ENCODE results near the gene PPP3R1.
A peak's percentile ranks its signal among the peaks of the same experiment; 100 is the strongest.

The PPP3R1 gene

GRCh38 chr2:68248806-68249205 is 3.5 kb downstream of the PPP3R1 start:
- no peak overlapping the region for H4K12ac ChIP-seq (ENCODE audit: low read depth, low read length)

GRCh38 chr2:68248361-68248760 is 4.0 kb downstream of the PPP3R1 start:
- Histone ChIP-seq H3K18ac (ENCODE audit: low read length) (no peak overlapping the region), H3K9ac (ENCODE audit: low read length) (no peak overlapping the region), H4K12ac (ENCODE audit: low read depth, low read length) (no peak overlapping the region), H3K4me1 (ENCODE audit: control insufficient read depth in 1 of 2, insufficient read depth in 2 of 2, low read length in 2 of 2) (peaks cover 3 to 5% of the 10 kb centered on the region in 2 experiments), H3K4me2 (ENCODE audit: low read length) (no peak overlapping the region), H2AK5ac (ENCODE audit: low read length) (no peak overlapping the region), H4K8ac (ENCODE audit: low read depth, low read length) (no peak overlapping the region), H2AFZ (ENCODE audit: insufficient read depth, low read length, poor library complexity) (no peak overlapping the region), H2BK12ac (ENCODE audit: low read length) (no peak overlapping the region), H3K23ac (ENCODE audit: low read length) (no peak overlapping the region), H3K14ac (ENCODE audit: low read length) (no peak overlapping the region), H3K79me2 (ENCODE audit: control insufficient read depth, insufficient read depth, low read length, poor library complexity) (peaks cover 27% of the 10 kb centered on the region), H2BK5ac (ENCODE audit: low read depth, low read length, poor library complexity) (no peak overlapping the region), H4K91ac (ENCODE audit: low read depth, low read length) (no peak overlapping the region), H3K36me3 (ENCODE audit: control insufficient read depth in 1 of 2, insufficient read depth in 2 of 2, low read length in 2 of 2) (peaks cover 2 to 3% of the 10 kb centered on the region in 2 experiments), H3K27ac (ENCODE audit: low read depth, low read length) (no peak overlapping the region), H3K79me1 (ENCODE audit: low read length) (peaks cover 15% of the 10 kb centered on the region), H3K4me3 (ENCODE audit: low read depth, low read length) (no peak overlapping the region), H3K4ac (ENCODE audit: low read depth, low read length) (peak overlapping the region; percentile 92), H2BK120ac (ENCODE audit: insufficient read depth, low read length, poor library complexity) (no peak overlapping the region), H3K9me3 (ENCODE audit: insufficient read depth, low read depth, low read length) (peaks cover 2% of the 10 kb centered on the region), H3K27me3 (ENCODE audit: insufficient read depth, low read length) (no peaks in the 10 kb centered on the region)
- no CpG with 5 or more reads among the region's 3 CpGs for WGBS (ENCODE audit: extremely low coverage, insufficient coverage, insufficient read length)
- no peak for DNase-seq

More at GRCh38 chr2:68248806-68249205, 3.5 kb downstream of the PPP3R1 start:
- Histone ChIP-seq H2AK5ac (ENCODE audit: low read length) (no peak overlapping the region), H3K14ac (ENCODE audit: low read length) (no peak overlapping the region), H3K4me2 (ENCODE audit: low read length) (no peak overlapping the region), H3K79me1 (ENCODE audit: low read length) (peaks cover 15% of the 10 kb centered on the region), H3K79me2 (ENCODE audit: control insufficient read depth, insufficient read depth, low read length, poor library complexity) (peaks cover 27% of the 10 kb centered on the region), H3K4me3 (ENCODE audit: low read depth, low read length) (no peak overlapping the region), H4K91ac (ENCODE audit: low read depth, low read length) (no peak overlapping the region), H3K4me1 (ENCODE audit: control insufficient read depth in 1 of 2, insufficient read depth in 2 of 2, low read length in 2 of 2) (peaks cover 3 to 5% of the 10 kb centered on the region in 2 experiments), H2BK5ac (ENCODE audit: low read depth, low read length, poor library complexity) (no peak overlapping the region), H4K8ac (ENCODE audit: low read depth, low read length) (no peak overlapping the region), H3K27me3 (ENCODE audit: insufficient read depth, low read length) (no peaks in the 10 kb centered on the region), H3K27ac (ENCODE audit: low read depth, low read length) (no peak overlapping the region), H2BK120ac (ENCODE audit: insufficient read depth, low read length, poor library complexity) (no peak overlapping the region), H3K18ac (ENCODE audit: low read length) (no peak overlapping the region), H2AFZ (ENCODE audit: insufficient read depth, low read length, poor library complexity) (no peak overlapping the region), H3K23ac (ENCODE audit: low read length) (no peak overlapping the region), H2BK12ac (ENCODE audit: low read length) (no peak overlapping the region), H3K9ac (ENCODE audit: low read length) (no peak overlapping the region), H3K4ac (ENCODE audit: low read depth, low read length) (peak overlapping the region; percentile 92), H3K36me3 (ENCODE audit: control insufficient read depth in 1 of 2, insufficient read depth in 2 of 2, low read length in 2 of 2) (peaks cover 2 to 3% of the 10 kb centered on the region in 2 experiments), H3K9me3 (ENCODE audit: insufficient read depth, low read depth, low read length) (peaks cover 2% of the 10 kb centered on the region)
- no peak for DNase-seq
- WGBS (ENCODE audit: extremely low coverage, insufficient coverage, insufficient read length): no CpG with 5 or more reads among the region's 2 CpGs

GRCh38 chr2:68246396-68246795 is 5.9 kb downstream of the PPP3R1 start:
- no peak overlapping the region for H2BK120ac ChIP-seq (ENCODE audit: insufficient read depth, low read length, poor library complexity)

GRCh38 chr2:68245672-68246071 is 6.7 kb downstream of the PPP3R1 start:
- H3K36me3 ChIP-seq (ENCODE audit: control insufficient read depth in 1 of 2, insufficient read depth in 2 of 2, low read length in 2 of 2): peaks cover 3 to 4% of the 10 kb centered on the region in 2 experiments
- no peak overlapping the region for H2BK12ac ChIP-seq (ENCODE audit: low read length)
- no peak overlapping the region for H3K23ac ChIP-seq (ENCODE audit: low read length)
- H3K9ac ChIP-seq (ENCODE audit: low read length): no peak overlapping the region
- H3K27ac ChIP-seq (ENCODE audit: low read depth, low read length): no peak overlapping the region
- peaks cover 3 to 5% of the 10 kb centered on the region in 2 experiments for H3K4me1 ChIP-seq (ENCODE audit: control insufficient read depth in 1 of 2, insufficient read depth in 2 of 2, low read length in 2 of 2)
- H3K27me3 ChIP-seq (ENCODE audit: insufficient read depth, low read length): no peaks in the 10 kb centered on the region
- H3K4me3 ChIP-seq (ENCODE audit: low read depth, low read length): no peak overlapping the region
- H3K4ac ChIP-seq (ENCODE audit: low read depth, low read length): no peak overlapping the region
- H3K79me1 ChIP-seq (ENCODE audit: low read length): no peaks in the 10 kb centered on the region
- no peak for DNase-seq
- no peak overlapping the region for H4K91ac ChIP-seq (ENCODE audit: low read depth, low read length)
- no peak overlapping the region for H2AFZ ChIP-seq (ENCODE audit: insufficient read depth, low read length, poor library complexity)
- H3K14ac ChIP-seq (ENCODE audit: low read length): no peak overlapping the region
- H2AK5ac ChIP-seq (ENCODE audit: low read length): no peak overlapping the region
- H2BK120ac ChIP-seq (ENCODE audit: insufficient read depth, low read length, poor library complexity): no peak overlapping the region
- H3K18ac ChIP-seq (ENCODE audit: low read length): no peak overlapping the region
- H3K79me2 ChIP-seq (ENCODE audit: control insufficient read depth, insufficient read depth, low read length, poor library complexity): peaks cover 21% of the 10 kb centered on the region
- H4K8ac ChIP-seq (ENCODE audit: low read depth, low read length): no peak overlapping the region
- no peak overlapping the region for H3K4me2 ChIP-seq (ENCODE audit: low read length)
- no peak overlapping the region for H2BK5ac ChIP-seq (ENCODE audit: low read depth, low read length, poor library complexity)
- H4K12ac ChIP-seq (ENCODE audit: low read depth, low read length): no peak overlapping the region
- H3K9me3 ChIP-seq (ENCODE audit: insufficient read depth, low read depth, low read length): no peaks in the 10 kb centered on the region

More at GRCh38 chr2:68246396-68246795, 5.9 kb downstream of the PPP3R1 start:
- no peak overlapping the region for H4K91ac ChIP-seq (ENCODE audit: low read depth, low read length)
- peak overlapping the region; percentile 97 for H3K4ac ChIP-seq (ENCODE audit: low read depth, low read length)
- H3K9me3 ChIP-seq (ENCODE audit: insufficient read depth, low read depth, low read length): no peaks in the 10 kb centered on the region
- no peak overlapping the region for H2BK5ac ChIP-seq (ENCODE audit: low read depth, low read length, poor library complexity)
- no peak overlapping the region for H2AK5ac ChIP-seq (ENCODE audit: low read length)
- H3K23ac ChIP-seq (ENCODE audit: low read length): no peak overlapping the region
- H3K4me3 ChIP-seq (ENCODE audit: low read depth, low read length): no peak overlapping the region
- H3K14ac ChIP-seq (ENCODE audit: low read length): no peak overlapping the region
- H3K4me2 ChIP-seq (ENCODE audit: low read length): no peak overlapping the region
- peaks cover 21% of the 10 kb centered on the region for H3K79me2 ChIP-seq (ENCODE audit: control insufficient read depth, insufficient read depth, low read length, poor library complexity)
- no peak overlapping the region for H4K8ac ChIP-seq (ENCODE audit: low read depth, low read length)
- peaks cover 2% of the 10 kb centered on the region for H3K79me1 ChIP-seq (ENCODE audit: low read length)
- no peak overlapping the region for H3K18ac ChIP-seq (ENCODE audit: low read length)
- H3K9ac ChIP-seq (ENCODE audit: low read length): no peak overlapping the region
- H3K27me3 ChIP-seq (ENCODE audit: insufficient read depth, low read length): no peaks in the 10 kb centered on the region
- no peak overlapping the region for H2AFZ ChIP-seq (ENCODE audit: insufficient read depth, low read length, poor library complexity)
- DNase-seq: no peak
- peaks cover 3 to 4% of the 10 kb centered on the region in 2 experiments for H3K36me3 ChIP-seq (ENCODE audit: control insufficient read depth in 1 of 2, insufficient read depth in 2 of 2, low read length in 2 of 2)
- no peak overlapping the region for H2BK12ac ChIP-seq (ENCODE audit: low read length)
- peaks cover 3 to 5% of the 10 kb centered on the region in 2 experiments for H3K4me1 ChIP-seq (ENCODE audit: control insufficient read depth in 1 of 2, insufficient read depth in 2 of 2, low read length in 2 of 2)
- no peak overlapping the region for H4K12ac ChIP-seq (ENCODE audit: low read depth, low read length)
- no peak overlapping the region for H3K27ac ChIP-seq (ENCODE audit: low read depth, low read length)
- no CpG with 5 or more reads among the region's 1 CpG for WGBS (ENCODE audit: extremely low coverage, insufficient coverage, insufficient read length)

Measured in trophoblast cell (in vitro differentiated cells and primary cell).